ENCODE results near the gene ELOVL7. TPM values are rescaled to one million over a fixed set of nuclear protein-coding genes. Genes with fewer than 3 reads are reported as not detected.

The ELOVL7 gene
- total and polyA plus RNA-seq, 2 of the 8 experiments (the other 6 are each of a cell fraction or from before 2014, with no cell fraction given) = 3.1 to 5.1 TPM

DNA sequence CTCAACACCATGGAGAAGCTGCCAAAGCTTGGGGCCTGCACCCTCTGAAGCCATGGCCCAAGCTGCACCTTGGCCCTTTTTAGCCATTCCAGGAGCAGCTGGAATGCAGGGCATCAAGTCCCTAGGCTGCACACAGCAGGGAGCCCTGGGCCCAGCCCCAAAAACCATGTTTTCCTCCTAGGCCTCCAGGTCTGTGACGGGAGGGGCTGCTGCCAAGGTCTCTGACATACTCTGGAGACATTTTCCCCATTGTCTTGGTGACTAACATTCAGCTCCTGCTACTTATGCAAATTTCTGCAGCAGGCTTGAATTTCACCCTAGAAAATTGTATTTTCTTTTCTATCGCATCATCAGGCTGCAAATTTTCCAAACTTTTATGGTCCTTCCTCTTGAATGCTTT, 64.6 kb downstream of the ELOVL7 start:
- Histone ChIP-seq H3K14ac (ENCODE audit: insufficient read length) (no peak overlapping the region), H3K4me3 (ENCODE audit: extremely low read depth in 1 of 4, insufficient read depth in 2 of 4, low read depth in 3 of 4, low read length in 4 of 4) (no peak overlapping the region; a peak in 1 of 8 replicates), H4K91ac (replicated peaks; ENCODE audit: insufficient read length, low read length) (no peak overlapping the region), H3K9ac (replicated peaks in 1 of 4; ENCODE audit: extremely low read depth in 1 of 4, low read depth in 3 of 4, low read length in 3 of 4) (no peak overlapping the region), H3K4me1 (replicated peaks in 1 of 4; ENCODE audit: control insufficient read depth in 3 of 4, insufficient read depth in 4 of 4, low read length in 3 of 4) (peaks cover 0 to 4% (median 2%) of the 10 kb centered on the region in 4 experiments; a peak in 2 of 7 replicates), H3K23me2 (ENCODE audit: low read depth, low read length) (no peaks in the 10 kb centered on the region), H2BK5ac (ENCODE audit: low read depth, low read length) (no peak overlapping the region), H2AFZ (ENCODE audit: low read length) (no peak overlapping the region), H3K56ac (replicated peaks; ENCODE audit: insufficient read length, low read depth, low read length) (no peak overlapping the region), H2BK20ac (ENCODE audit: low read length) (0 out of 2 replicates have a peak overlapping the region, but pooled peaks have one; percentile 37), H3K23ac (ENCODE audit: insufficient read length) (no peak overlapping the region), H3K9me3 (ENCODE audit: insufficient read depth in 2 of 2, low read depth in 1 of 2, low read length in 1 of 2) (peaks cover 0 to 2% of the 10 kb centered on the region in 2 experiments; a peak in 1 of 4 replicates), H3K27me3 (replicated peaks in 1 of 4; ENCODE audit: control insufficient read depth in 3 of 4, extremely low read depth in 1 of 4, insufficient read depth in 3 of 4, low read length in 3 of 4) (no peaks in the 10 kb centered on the region), H4K20me1 (replicated peaks in 1 of 2; ENCODE audit: control insufficient read depth in 1 of 2, insufficient read depth in 2 of 2, low read length in 2 of 2) (no peaks in the 10 kb centered on the region), H2AK5ac (ENCODE audit: low read depth, low read length) (no peak overlapping the region), H3K79me2 (ENCODE audit: control insufficient read depth in 1 of 2, insufficient read depth in 2 of 2, low read length in 2 of 2) (no peaks in the 10 kb centered on the region), H4K8ac (ENCODE audit: extremely low read depth, insufficient read depth, low read length) (no peak overlapping the region), H2BK120ac (replicated peaks; ENCODE audit: low read depth, low read length) (no peak overlapping the region), H2BK12ac (ENCODE audit: low read depth, low read length) (no peak overlapping the region), H3K18ac (ENCODE audit: extremely low read depth, low read length) (no peak overlapping the region), H3K4ac (replicated peaks; ENCODE audit: insufficient read length, low read depth, low read length) (no peak overlapping the region), H2BK15ac (ENCODE audit: low read length) (no peak overlapping the region), H3K4me2 (ENCODE audit: insufficient read depth in 1 of 2, low read depth in 2 of 2, low read length in 2 of 2) (no peak overlapping the region), H3K27ac (ENCODE audit: low read depth, low read length) (no peak overlapping the region), H3K79me1 (ENCODE audit: low read depth, low read length) (no peaks in the 10 kb centered on the region), H3K36me3 (ENCODE audit: control insufficient read depth in 2 of 4, insufficient read depth in 4 of 4, low read length in 3 of 4) (no peaks in the 10 kb centered on the region), H4K5ac (ENCODE audit: insufficient read length, low read depth, low read length) (no peak overlapping the region)
- ChIA-PET CTCF (ENCODE audit: partially characterized antibody) (interaction anchor here (1.3 to 1.4 kb wide), 2 partner anchors 15 to 64 kb away, joined by 4 to 6 read pairs; partner anchors contain the start of gene ELOVL7), POLR2A (ENCODE audit: partially characterized antibody) (interaction anchor here (1.1 kb wide), 1 partner anchor 14 kb away, joined by 3 read pairs; no protein-coding TSS in a partner anchor)
- no peak for TF ChIP-seq HDAC2 (IDR thresholded peaks at IDR 0.05; ENCODE audit: borderline replicate concordance in 1 of 2, low read depth in 2 of 2, low read length in 2 of 2)
- 0 out of 2 replicates have a peak, but pooled peaks have one; percentile 15 for TF ChIP-seq YY1 (IDR thresholded peaks at IDR 0.05; ENCODE audit: low read depth, low read length)
- no peak for TF ChIP-seq KDM5A (IDR thresholded peaks at IDR 0.05; ENCODE audit: low read length)
- no peak for TF ChIP-seq CEBPB (IDR thresholded peaks at IDR 0.05; ENCODE audit: low read depth, low read length)
- TF ChIP-seq SRF (IDR thresholded peaks at IDR 0.05; ENCODE audit: low read depth, low read length) = no peak
- no peak for TF ChIP-seq RXRA (IDR thresholded peaks at IDR 0.05; ENCODE audit: insufficient read depth, low read depth, low read length)
- no peak for TF ChIP-seq E2F6 (IDR thresholded peaks at IDR 0.05)
- peak; percentile 78 for TF ChIP-seq TEAD4 (IDR thresholded peaks at IDR 0.05; ENCODE audit: low read depth, low read length)
- TF ChIP-seq CHD2 (IDR thresholded peaks at IDR 0.05; ENCODE audit: low read length) = no peak
- peak; percentile 69 for FAIRE-seq
- 80% methylated on average over 2 of the region's 2 CpGs; no CpG with 5 or more reads in 1 of the 2 experiments for WGBS, 2 experiments (ENCODE audit: extremely low coverage in 1 of 2, insufficient coverage in 1 of 2, insufficient read length in 1 of 2, insufficient replicate concordance in 2 of 2, low coverage in 1 of 2, low lambda C conversion rate in 2 of 2, missing lambda C conversion rate in 1 of 2)
- DNase-seq (ENCODE audit: low read depth in 1 of 2, low spot score in 2 of 2) = peak; percentile 59 to 60
